GM12892 (cell line): Measurements from ENCODE around the gene LYSMD2.

Experiments used
- DNase-seq: peaks from one replicate; pipeline ENCODE4 v3.0.0; 2011; ENCODE audit not compliant: insufficient read length
- FAIRE-seq: peaks from 2 replicates; lab custom pipeline; 2011; peaks lifted over from hg19 to GRCh38; lab: Jason Lieb, UNC
- POLR2A ChIP-seq: IDR thresholded peaks from 2 replicates; pipeline ENCODE4 v1.6.1; 2011; ENCODE audit warnings: low read depth, low read length, control low read depth
- POLR2AphosphoS5 ChIP-seq: IDR thresholded peaks from 2 replicates; pipeline ENCODE4 v1.6.1; 2011; ENCODE audit warnings: low read depth, low read length, control low read depth
- TAF1 ChIP-seq: IDR thresholded peaks from 2 replicates; pipeline ENCODE4 v1.6.1; 2011; ENCODE audit warnings: low read depth, mild to moderate bottlenecking, control low read depth, low read length, borderline replicate concordance

Gene LYSMD2

GRCh38 chr15:51677452-51677851, 60.0 kb downstream of the LYSMD2 start:
- TF ChIP-seq POLR2A (no peak), POLR2AphosphoS5 (no peak), TAF1 (no peak)
- FAIRE-seq (no peak), DNase-seq (no peak)

GRCh38 chr15:51677021-51677420, 60.4 kb downstream of the LYSMD2 start:
- FAIRE-seq (no peak), DNase-seq (no peak)
- TF ChIP-seq TAF1 (no peak), POLR2A (no peak), POLR2AphosphoS5 (no peak)

GRCh38 chr15:51675234-51675633, 62.2 kb downstream of the LYSMD2 start:
- DNase-seq, result no peak
- FAIRE-seq, result no peak
- no peak for TF ChIP-seq POLR2AphosphoS5
- no peak for TF ChIP-seq POLR2A
- no peak for TF ChIP-seq TAF1
